Transverse colon (tissue), 4 donors: ENCODE results near the gene WASF2.

Experiments used
- EP300 ChIP-seq: sonication (generic); formaldehyde crosslinking; IDR thresholded peaks from one replicate; pipeline ENCODE4 v1.6.1; 2017; ENCODE audit warnings: antibody characterized with exemption, low read depth
- POLR2A ChIP-seq: fragments of 450-650 bp; IDR thresholded peaks from one replicate; pipeline ENCODE4 v1.6.1; 2016; ENCODE audit warnings: antibody characterized with exemption, mild to moderate bottlenecking, moderate library complexity
- POLR2AphosphoS5 ChIP-seq, 3 donors: sonication (generic); formaldehyde crosslinking; IDR thresholded peaks; one replicate each; pipeline ENCODE4 v1.6.1; 2016; ENCODE audit warnings: antibody characterized with exemption in 3 of 3
- TF ChIP-seq, protein P1 (sequence below), 5 experiments: fragments of 200-600 bp in 3 of 5; fragments of 450-650 bp in 2 of 5; sonication (generic) in 3 of 5; IDR thresholded peaks; 1 replicate in 2 of 5; 2 replicates in 3 of 5; pipeline ENCODE4 v1.5.1; 2016 to 2017; ENCODE audit warnings: antibody characterized with exemption in 5 of 5, inconsistent platforms in 3 of 5, mild to moderate bottlenecking in 2 of 5, moderate library complexity in 1 of 5

DNA sequence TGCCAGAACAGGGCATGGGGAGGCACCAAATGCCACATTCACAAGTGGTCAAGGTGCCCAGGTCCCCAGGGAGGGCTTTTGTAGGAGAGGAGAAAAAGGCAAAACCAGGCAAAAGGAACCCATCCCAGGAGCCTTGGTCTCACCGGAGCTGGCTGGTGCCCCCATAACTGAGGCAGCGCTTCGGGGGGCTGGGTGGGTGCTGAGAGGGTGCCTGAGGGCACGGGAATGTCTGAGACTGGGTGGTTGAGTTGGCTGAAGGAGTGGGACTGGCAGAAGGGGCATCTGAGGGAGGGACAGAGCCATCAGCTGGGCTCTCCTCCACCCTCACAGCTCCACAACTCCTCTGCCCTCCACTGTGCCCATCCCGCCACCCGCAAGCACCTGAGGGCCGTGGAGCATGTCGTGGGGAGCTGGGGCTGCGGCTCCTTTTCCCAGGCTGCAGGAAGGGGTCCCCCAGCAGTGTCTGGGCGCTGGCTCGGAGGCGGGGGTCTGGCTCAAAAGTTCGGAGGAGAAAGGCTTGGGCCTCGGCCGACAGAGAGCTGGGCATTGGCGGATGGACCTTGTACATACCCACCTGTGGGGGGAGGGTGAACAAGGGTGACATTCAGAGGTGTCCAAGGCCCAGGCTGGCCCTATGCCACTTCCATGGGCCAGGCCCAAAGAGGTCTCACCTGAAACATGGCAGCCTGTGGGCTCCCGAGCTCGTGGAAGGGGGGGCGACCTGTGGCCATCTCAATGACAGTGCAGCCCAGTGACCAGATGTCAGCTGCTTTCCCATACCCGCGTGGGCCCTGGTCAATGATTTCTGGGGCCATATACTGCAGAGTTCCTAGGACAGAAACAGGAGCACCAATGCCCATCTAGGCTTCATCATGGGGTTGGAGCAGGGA lies 131.7 kb downstream of the WASF2 start:
- TF ChIP-seq, protein P1, sequence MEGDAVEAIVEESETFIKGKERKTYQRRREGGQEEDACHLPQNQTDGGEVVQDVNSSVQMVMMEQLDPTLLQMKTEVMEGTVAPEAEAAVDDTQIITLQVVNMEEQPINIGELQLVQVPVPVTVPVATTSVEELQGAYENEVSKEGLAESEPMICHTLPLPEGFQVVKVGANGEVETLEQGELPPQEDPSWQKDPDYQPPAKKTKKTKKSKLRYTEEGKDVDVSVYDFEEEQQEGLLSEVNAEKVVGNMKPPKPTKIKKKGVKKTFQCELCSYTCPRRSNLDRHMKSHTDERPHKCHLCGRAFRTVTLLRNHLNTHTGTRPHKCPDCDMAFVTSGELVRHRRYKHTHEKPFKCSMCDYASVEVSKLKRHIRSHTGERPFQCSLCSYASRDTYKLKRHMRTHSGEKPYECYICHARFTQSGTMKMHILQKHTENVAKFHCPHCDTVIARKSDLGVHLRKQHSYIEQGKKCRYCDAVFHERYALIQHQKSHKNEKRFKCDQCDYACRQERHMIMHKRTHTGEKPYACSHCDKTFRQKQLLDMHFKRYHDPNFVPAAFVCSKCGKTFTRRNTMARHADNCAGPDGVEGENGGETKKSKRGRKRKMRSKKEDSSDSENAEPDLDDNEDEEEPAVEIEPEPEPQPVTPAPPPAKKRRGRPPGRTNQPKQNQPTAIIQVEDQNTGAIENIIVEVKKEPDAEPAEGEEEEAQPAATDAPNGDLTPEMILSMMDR (IDR thresholded peaks at IDR 0.05) = no peak
- TF ChIP-seq POLR2AphosphoS5 (IDR thresholded peaks at IDR 0.05) (no peak), EP300 (no peak), POLR2A (no peak)
